GM12878 (cell line): Measurements from ENCODE around the gene SLC2A4. TPM values are rescaled to one million over a fixed set of nuclear protein-coding genes. Genes with fewer than 3 reads are reported as not detected.

Source experiments
- BACH1 ChIP-seq: fragments of 450-650 bp; IDR thresholded peaks from 2 replicates; pipeline ENCODE4 v1.6.1; 2017; ENCODE audit warnings: mild to moderate bottlenecking, borderline replicate concordance
- BCL11A ChIP-seq: IDR thresholded peaks from 2 replicates; pipeline ENCODE4 v1.6.1; 2011; ENCODE audit warnings: low read depth, low read length
- CBX3 ChIP-seq: fragments of 200-600 bp; sonication (generic); IDR thresholded peaks from 2 replicates; pipeline ENCODE4 v1.6.1; 2016; ENCODE audit warnings: low read depth, borderline replicate concordance
- FOXK2 ChIP-seq: fragments of 450-650 bp; IDR thresholded peaks from 2 replicates; pipeline ENCODE4 v1.6.1; 2017; ENCODE audit warnings: mild to moderate bottlenecking, moderate library complexity
- HDGF ChIP-seq: fragments of 450-650 bp; IDR thresholded peaks from 2 replicates; pipeline ENCODE4 v1.6.1; 2016; ENCODE audit warnings: antibody characterized with exemption
- HSF1 ChIP-seq: fragments of 150-350 bp; IDR thresholded peaks from 2 replicates; pipeline ENCODE4 v1.6.1; 2014; ENCODE audit warnings: mild to moderate bottlenecking, low read depth, low read length
- IKZF1 ChIP-seq: fragments of 450-650 bp; conservative IDR thresholded peaks from 2 replicates; pipeline ENCODE4 v1.6.1; 2017; ENCODE audit warnings: antibody characterized with exemption, mild to moderate bottlenecking
- KDM1A ChIP-seq: fragments of 200-600 bp; sonication (generic); IDR thresholded peaks from 2 replicates; pipeline ENCODE4 v1.6.1; 2016; ENCODE audit warnings: borderline replicate concordance
- NFYB ChIP-seq: IDR thresholded peaks from 2 replicates; pipeline ENCODE4 v1.6.1; 2011; ENCODE audit warnings: low read depth, mild to moderate bottlenecking, low read length, improper control_type of control experiment, moderate library complexity; ENCODE audit not compliant: insufficient read depth
- NR2F1 ChIP-seq: fragments of 450-650 bp; conservative IDR thresholded peaks from 2 replicates; pipeline ENCODE4 v1.6.1; 2017; ENCODE audit warnings: mild to moderate bottlenecking
- POLR2A ChIP-seq: IDR thresholded peaks from 2 replicates; pipeline ENCODE4 v1.6.1; 2011; ENCODE audit warnings: low read depth, mild to moderate bottlenecking, low read length
- POLR2AphosphoS5 ChIP-seq: IDR thresholded peaks from 2 replicates; pipeline ENCODE4 v1.6.1; 2011; ENCODE audit warnings: mild to moderate bottlenecking, low read length, inconsistent platforms
- SMC3 ChIP-seq: IDR thresholded peaks from 2 replicates; pipeline ENCODE4 v1.6.1; 2011; ENCODE audit warnings: low read length, improper control_type of control experiment, borderline replicate concordance
- SUZ12 ChIP-seq: fragments of 200-600 bp; sonication (generic); IDR thresholded peaks from one replicate; pipeline ENCODE4 v1.6.1; 2018; ENCODE audit warnings: antibody characterized with exemption, mild to moderate bottlenecking; ENCODE audit not compliant: unreplicated experiment
- ZBTB4 ChIP-seq: fragments of 450-650 bp; formaldehyde crosslinking; IDR thresholded peaks from 2 replicates; pipeline ENCODE4 v1.4.0; 2022; ENCODE audit warnings: mild to moderate bottlenecking, moderate library complexity
- ZNF687 ChIP-seq: fragments of 450-650 bp; IDR thresholded peaks from 2 replicates; pipeline ENCODE4 v1.6.1; 2017; ENCODE audit warnings: mild to moderate bottlenecking, moderate library complexity
- polyA plus RNA-seq, 11 experiments: library from polyadenylated mRNA; depleted of rRNA in 4 of 11; unstranded in 6 of 11; stranded (reverse) in 5 of 11; fragments of >200 nt; fragmentation: Nextera tagmentation in 4 of 11; fragmentation: Illumina TruSeq in 1 of 11; extraction: Ambion mirVana in 4 of 11; extraction: Trizol in 1 of 11; gene quantifications; 1 replicate in 1 of 11; 2 replicates in 10 of 11; pipeline versions ENCODE4 v1.2.1 to v1.2.3, GENCODE V29; 2011 to 2016; ENCODE audit warnings: inconsistent platforms in 2 of 11, missing spikeins in 2 of 11, low read depth in 1 of 11
- total RNA-seq, 4 experiments: library from RNA; depleted of rRNA in 3 of 4; stranded (reverse); fragments of >200 nt in 3 of 4; fragmentation: Illumina TruSeq in 1 of 4; extraction: Trizol in 1 of 4; gene quantifications; 2 replicates each; pipeline versions ENCODE4 v1.2.1 to v1.2.3, GENCODE V29; 2013 to 2021

Gene SLC2A4
- total and polyA plus RNA-seq, 10 of the 15 experiments (the other 5 are each of a cell fraction or from before 2014, with no cell fraction given), result 0.03 to 0.23 (median 0.04) TPM; not detected in 4

- TF ChIP-seq ZBTB4 (CRISPR knock-in tag), result no peak
- no peak for TF ChIP-seq NR2F1
- TF ChIP-seq SMC3, result no peak
- no peak for TF ChIP-seq BCL11A
- TF ChIP-seq CBX3, result no peak
- TF ChIP-seq POLR2AphosphoS5, result peak; percentile 30; the same call in 1 of the 2 replicates
- TF ChIP-seq SUZ12, result no peak
- peak; percentile 55 for TF ChIP-seq POLR2A
- TF ChIP-seq KDM1A, result no peak
- no peak for TF ChIP-seq HDGF
- 0 out of 2 replicates have a peak, but pooled peaks have one; percentile 15 for TF ChIP-seq ZNF687
- TF ChIP-seq NFYB, result no peak
- TF ChIP-seq BACH1, result no peak
- TF ChIP-seq IKZF1, result no peak
- TF ChIP-seq FOXK2, result no peak
- TF ChIP-seq HSF1, result no peak
These were observed 30.6 kb upstream of the SLC2A4 start (continued) for GRCh38 chr17:7250695-7251627.
